HFFc6 (cell line): ENCODE results near the gene GPSM1. TPM values are rescaled to one million over a fixed set of nuclear protein-coding genes. Genes with fewer than 3 reads are reported as not detected.
A peak's percentile ranks its signal among the peaks of the same experiment; 100 is the strongest.

ENCODE experiments used
- DNase-seq: peaks from one replicate; pipeline ENCODE4 v3.0.0-alpha.2; 2018
- H3K27ac Mint-ChIP-seq: 2 replicates; pipeline ENCODE4 v1.8.0; 2020; ENCODE audit warnings: mild to moderate bottlenecking, mixed read lengths
- H3K27me3 Mint-ChIP-seq: 2 replicates; pipeline ENCODE4 v1.8.0; 2021; ENCODE audit warnings: mild to moderate bottlenecking, moderate library complexity, mixed read lengths; ENCODE audit not compliant: insufficient read depth
- H3K36me3 Mint-ChIP-seq: 2 replicates; pipeline ENCODE4 v1.8.0; 2021; ENCODE audit warnings: low read depth, mixed read lengths
- H3K4me1 Mint-ChIP-seq: 2 replicates; pipeline ENCODE4 v1.8.0; 2020; ENCODE audit warnings: low read depth, mixed read lengths
- H3K4me3 Mint-ChIP-seq: 2 replicates; pipeline ENCODE4 v1.8.0; 2020; ENCODE audit warnings: mild to moderate bottlenecking, moderate library complexity, mixed read lengths
- H3K9me3 Mint-ChIP-seq: 2 replicates; pipeline ENCODE4 v1.8.0; 2020; ENCODE audit warnings: mild to moderate bottlenecking, mixed read lengths
- CTCF ChIP-seq: fragments of 200-600 bp; sonication (generic); IDR thresholded peaks from 2 replicates; pipeline ENCODE4 v1.5.0; 2021; ENCODE audit warnings: antibody characterized with exemption, mild to moderate bottlenecking
- long read RNA-seq: library from polyadenylated mRNA; unstranded; transcript quantifications from one replicate; pipeline ENCODE4 v2.0.0, GENCODE V29; 2019
- total RNA-seq, 6 experiments: library from RNA; stranded (reverse); fragmentation: NEBNext Ultra II Directional; extraction: Animal tissue kit (Norgen Biotek cat#: 25700); gene quantifications; 2 replicates in 1 of 6; 3 replicates in 5 of 6; pipeline ENCODE4 v1.2.3, GENCODE V29; 2021

GPSM1 gene
- 10 to 100 TPM; 50.9 to 60.2 (median 55.0) TPM for total RNA-seq
- long read RNA-seq, transcript GPSM1-203 (4 exons, 1,111 nt), result major isoform, 5 of 26 reads
- long read RNA-seq, partial matches to known transcripts, result 18 of 26 reads
- long read RNA-seq, other reads (novel, unspliced or antisense), result 3 of 26 reads

GRCh38 chr9:136327304-136327974 lies at the start of gene GPSM1:
Gene GPSM1 (plus strand): TSS chr9:136327539. CDS start chr9:136327696, 157 bp downstream.
- H3K27ac Mint-ChIP-seq, result peak within 1 kb of the TSS; percentile 96
- H3K27me3 Mint-ChIP-seq, result no peaks in the 10 kb centered on the region; the same call in none of the 2 replicates
- H3K4me1 Mint-ChIP-seq, result peaks cover 22% of the 10 kb centered on the region
- no peaks in the 10 kb centered on the region for H3K9me3 Mint-ChIP-seq
- peak; percentile 24 for DNase-seq
- H3K4me3 Mint-ChIP-seq, result peak within 1 kb of the TSS; percentile 98
- TF ChIP-seq CTCF, result no peak
- H3K36me3 Mint-ChIP-seq, result no peaks in the 10 kb centered on the region; the same call in 1 of the 2 replicates

- DNase-seq, result no peak
- Mint-ChIP-seq H3K4me3 (no peak overlapping the region), H3K4me1 (peaks cover 6% of the 10 kb centered on the region), H3K27me3 (peaks cover 32% of the 10 kb centered on the region), H3K36me3 (no peaks in the 10 kb centered on the region), H3K9me3 (peaks cover 5% of the 10 kb centered on the region; the same call in 1 of the 2 replicates), H3K27ac (no peak overlapping the region)
- TF ChIP-seq CTCF, result no peak
These were observed 49.6 kb upstream of the GPSM1 start for GRCh38 chr9:136277746-136278145.

- TF ChIP-seq CTCF, result no peak
- no peak for DNase-seq
- H3K4me3 Mint-ChIP-seq, result no peak overlapping the region
- peaks cover 32% of the 10 kb centered on the region for H3K27me3 Mint-ChIP-seq
- no peaks in the 10 kb centered on the region for H3K36me3 Mint-ChIP-seq
- no peak overlapping the region for H3K27ac Mint-ChIP-seq
- peaks cover 5% of the 10 kb centered on the region; the same call in 1 of the 2 replicates for H3K9me3 Mint-ChIP-seq
- H3K4me1 Mint-ChIP-seq, result peaks cover 4% of the 10 kb centered on the region
These were observed 49.1 kb upstream of the GPSM1 start for GRCh38 chr9:136278221-136278620.

GRCh38 chr9:136278894-136279293 lies 48.4 kb upstream of the GPSM1 start:
- TF ChIP-seq CTCF, result no peak
- Mint-ChIP-seq H3K9me3 (peaks cover 5% of the 10 kb centered on the region; the same call in 1 of the 2 replicates), H3K27me3 (peaks cover 37% of the 10 kb centered on the region), H3K4me1 (no peaks in the 10 kb centered on the region), H3K4me3 (no peak overlapping the region), H3K27ac (no peak overlapping the region), H3K36me3 (no peaks in the 10 kb centered on the region)
- DNase-seq, result no peak

- TF ChIP-seq CTCF, result no peak
- Mint-ChIP-seq H3K4me1 (no peaks in the 10 kb centered on the region), H3K9me3 (peaks cover 5% of the 10 kb centered on the region; the same call in 1 of the 2 replicates), H3K27ac (no peak overlapping the region), H3K4me3 (no peak overlapping the region), H3K27me3 (peaks cover 37% of the 10 kb centered on the region), H3K36me3 (no peaks in the 10 kb centered on the region)
- DNase-seq, result no peak
These were observed 47.9 kb upstream of the GPSM1 start for GRCh38 chr9:136279471-136279870.
